Breast epithelium (tissue), 3 donors: ENCODE measurements around the gene MGAT4A.

Experiments
- CTCF ChIP-seq, 3 donors: fragments of 450-650 bp; IDR thresholded peaks; one replicate each; pipeline ENCODE4 v1.5.1; 2016 to 2017; ENCODE audit warnings: antibody characterized with exemption in 3 of 3, mild to moderate bottlenecking in 3 of 3, moderate library complexity in 3 of 3
- POLR2A ChIP-seq: fragments of 450-650 bp; IDR thresholded peaks from one replicate; pipeline ENCODE4 v1.6.1; 2016; ENCODE audit warnings: antibody characterized with exemption, mild to moderate bottlenecking, moderate library complexity
- POLR2AphosphoS5 ChIP-seq, 3 donors: sonication (generic); formaldehyde crosslinking; IDR thresholded peaks; one replicate each; pipeline ENCODE4 v1.6.1; 2017; ENCODE audit warnings: antibody characterized with exemption in 3 of 3

GRCh38 chr2:98773907-98774306, 43.0 kb upstream of the MGAT4A start:
- TF ChIP-seq CTCF (IDR thresholded peaks at IDR 0.05) (no peak), POLR2AphosphoS5 (IDR thresholded peaks at IDR 0.05) (no peak), POLR2A (no peak)
